Stimulated activated CD4-positive, alpha-beta T cell treated with anti-CD3 and anti-CD28 coated beads, TNF-alpha, amount 100 ng/mL, for 24 hours (primary cell): ENCODE data around the gene COLQ.

Experiments used
- DNase-seq, 3 experiments: peaks; one replicate each; pipeline ENCODE4 v3.0.0-alpha.2; 2020; ENCODE audit warnings: low read depth in 3 of 3

COLQ gene

DNA sequence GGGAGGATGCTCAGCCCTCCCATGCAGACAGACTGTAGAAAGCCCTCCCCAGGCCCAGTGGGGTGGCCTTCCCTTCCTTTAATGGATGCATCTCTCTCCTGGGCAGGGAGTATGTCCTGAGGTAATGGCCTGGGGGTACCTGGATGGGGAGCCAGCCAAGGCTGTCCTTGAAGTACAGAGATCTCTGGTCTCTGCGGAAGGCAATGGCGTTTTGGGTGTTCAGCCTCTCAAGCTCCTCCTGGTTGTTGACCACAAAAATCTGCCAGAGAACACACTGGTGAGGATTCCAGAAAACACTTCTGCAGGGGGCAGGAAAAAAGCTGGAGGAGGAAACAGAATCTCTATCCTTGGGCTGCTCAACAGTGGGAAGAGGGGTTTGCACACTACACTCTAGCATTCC lies 65.2 kb downstream of the COLQ start:
- no peak for DNase-seq

DNA sequence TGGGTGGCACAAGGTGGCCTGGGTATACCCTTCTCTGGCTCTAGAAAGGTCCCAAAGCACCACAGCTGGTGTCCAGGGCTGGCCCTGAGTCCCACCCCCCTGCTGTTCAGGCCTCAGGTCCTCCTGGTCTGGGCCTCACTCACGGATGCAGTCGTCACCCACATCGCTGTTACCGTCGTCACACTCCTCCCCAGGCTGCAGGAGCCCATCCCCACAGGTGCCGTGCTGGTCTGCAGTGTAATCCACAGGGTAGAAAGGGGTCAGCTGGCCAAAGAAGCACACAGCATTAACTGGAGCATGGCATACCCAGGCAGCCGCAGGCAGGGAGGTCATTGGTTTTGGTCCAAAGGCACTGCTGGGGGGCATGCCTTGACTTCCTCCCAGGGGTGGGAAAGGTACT lies 65.8 kb downstream of the COLQ start:
- no peak for DNase-seq

- no peak for DNase-seq
These were observed 66.5 kb downstream of the COLQ start for GRCh38 chr3:15454965-15455364.

GRCh38 chr3:15453991-15454625 lies 67.4 kb downstream of the COLQ start:
- no peak for DNase-seq

DNA sequence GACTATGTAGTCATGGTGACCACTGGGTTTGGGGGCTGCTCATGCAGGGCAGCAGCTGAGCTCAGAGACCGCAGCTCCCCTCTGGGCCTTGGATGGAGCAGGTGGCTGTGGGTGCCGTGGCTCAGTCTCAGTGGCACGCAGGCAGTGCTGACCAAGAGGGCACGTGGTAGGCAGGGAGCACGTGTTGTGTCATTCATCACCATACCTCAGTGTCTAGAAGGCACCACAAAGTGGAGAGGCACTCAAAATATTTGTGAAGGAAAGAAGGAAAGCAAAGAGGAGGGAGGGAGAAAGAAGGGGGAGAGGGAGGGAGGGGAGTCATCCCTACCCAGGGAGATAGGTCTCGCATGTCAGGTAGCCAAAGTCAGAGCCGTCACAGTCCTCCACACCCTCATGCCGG lies 68.0 kb downstream of the COLQ start:
- no peak for DNase-seq

DNA sequence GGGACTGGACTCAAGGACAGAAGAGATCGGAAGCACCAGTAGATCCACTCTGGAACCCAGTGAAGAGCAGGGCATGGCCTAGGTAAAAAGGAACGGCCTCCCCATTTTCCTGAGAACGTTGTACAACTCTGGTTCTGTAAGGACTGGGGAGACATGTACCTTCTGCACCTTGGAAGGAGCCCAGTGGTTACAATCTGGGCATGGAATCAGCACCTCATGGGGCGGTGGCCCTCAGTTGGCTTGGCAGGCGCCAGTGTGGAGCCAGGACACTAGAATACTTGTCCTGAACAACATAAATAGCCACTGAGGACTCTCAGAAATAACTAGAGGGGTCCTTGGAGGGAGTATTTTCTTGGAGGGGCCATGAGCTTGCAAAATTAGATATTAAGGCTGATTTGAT lies 68.5 kb downstream of the COLQ start:
- DNase-seq: no peak

DNA sequence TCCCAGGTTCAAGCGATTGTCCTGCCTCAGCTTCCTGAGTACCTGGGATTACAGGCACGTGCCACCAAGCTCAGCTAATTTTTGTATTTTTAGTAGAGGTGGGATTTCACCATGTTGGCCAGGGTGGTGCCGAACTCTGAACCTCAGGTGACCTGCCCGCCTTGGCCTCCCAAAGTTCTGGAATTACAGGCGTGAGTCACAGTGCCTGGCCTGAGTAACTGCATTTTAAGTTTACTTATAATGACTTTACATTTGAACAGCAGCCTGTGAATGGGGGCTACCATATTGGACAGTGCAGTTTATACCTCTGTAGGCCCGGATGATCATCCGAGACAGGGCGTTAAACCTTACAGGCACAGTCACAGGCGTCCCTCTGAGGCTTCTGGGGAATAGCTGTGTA lies 69.3 kb downstream of the COLQ start:
- no peak for DNase-seq

DNA sequence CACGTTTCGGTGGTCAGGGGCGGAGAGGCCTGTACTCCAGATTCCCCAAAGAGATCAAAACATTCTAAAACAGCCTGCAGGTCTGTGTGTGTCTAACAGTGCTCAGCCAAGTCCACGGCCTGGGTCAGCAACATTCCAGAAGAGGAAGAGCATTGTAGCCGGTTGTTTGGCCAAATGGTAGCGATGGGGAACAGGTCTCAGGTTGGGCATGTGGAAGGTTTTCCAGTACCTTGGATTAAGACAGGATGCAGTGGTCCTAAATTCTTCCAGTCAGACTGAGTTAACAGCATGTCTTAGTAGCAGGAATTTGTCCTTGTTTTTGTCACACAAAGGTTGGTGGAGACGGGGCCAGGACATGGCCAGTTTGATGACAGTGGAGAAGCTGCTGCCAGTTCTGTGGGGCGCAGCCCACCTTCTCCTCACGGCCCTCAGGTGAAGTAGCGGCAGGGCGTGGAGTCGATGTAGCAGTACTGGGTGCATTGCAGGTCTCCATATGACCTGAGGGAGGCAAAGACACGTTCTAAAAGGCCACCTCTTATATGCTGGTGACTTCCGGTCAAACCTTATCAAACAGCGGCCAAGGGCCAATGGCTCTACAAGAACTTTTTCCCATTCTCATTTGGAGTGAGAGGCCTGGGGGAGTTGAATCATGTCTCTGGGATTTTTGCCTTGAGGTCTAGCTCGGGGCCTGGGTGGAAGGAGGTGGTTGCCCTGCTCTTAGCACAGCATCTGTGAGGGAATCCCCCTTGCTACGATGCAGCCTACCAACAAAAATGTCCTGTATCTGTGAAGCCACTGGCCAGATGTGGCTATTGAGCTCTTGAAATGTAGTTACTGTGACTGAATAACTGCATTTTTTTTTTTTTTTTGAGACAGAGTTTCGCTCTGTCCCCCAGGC lies 70.0 kb downstream of the COLQ start:
- DNase-seq: no peak

DNA sequence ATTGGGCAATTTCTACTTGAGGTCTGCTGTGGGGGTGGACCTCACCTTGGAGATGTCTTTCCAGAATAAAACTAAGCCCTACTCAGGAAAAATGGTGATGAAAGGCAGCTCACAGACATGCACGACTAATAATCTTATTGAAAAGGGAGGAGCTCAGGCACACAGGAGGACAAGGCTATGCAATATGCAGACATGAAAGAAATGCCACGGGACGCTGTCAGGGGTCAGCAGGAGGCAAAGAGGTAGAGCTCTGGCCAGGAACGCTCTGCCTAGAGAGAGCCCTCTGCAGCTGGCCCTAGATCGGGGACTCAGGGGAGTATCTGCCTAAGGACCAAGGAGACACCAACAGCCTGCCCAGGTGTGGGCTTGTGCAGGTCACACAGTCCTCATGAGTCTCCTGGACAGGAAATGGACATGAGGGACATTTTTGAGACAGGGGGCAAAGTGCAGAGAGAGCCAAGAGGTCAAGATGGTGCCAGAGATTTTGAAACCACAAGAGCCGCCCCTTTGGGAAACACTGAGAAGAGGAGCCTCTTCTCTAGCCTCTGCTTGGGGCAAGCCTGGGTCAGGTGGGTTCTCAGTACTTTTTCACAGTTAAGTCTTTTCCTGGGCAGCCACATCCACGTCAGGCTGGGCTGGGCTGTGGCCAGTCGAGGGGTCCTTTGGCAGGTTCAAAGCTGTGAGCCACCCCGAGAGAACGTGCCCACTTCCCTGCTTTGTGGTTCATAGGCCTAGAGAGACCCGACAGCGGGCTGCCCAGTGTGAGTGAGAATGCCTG lies 70.9 kb downstream of the COLQ start:
- DNase-seq: no peak

DNA sequence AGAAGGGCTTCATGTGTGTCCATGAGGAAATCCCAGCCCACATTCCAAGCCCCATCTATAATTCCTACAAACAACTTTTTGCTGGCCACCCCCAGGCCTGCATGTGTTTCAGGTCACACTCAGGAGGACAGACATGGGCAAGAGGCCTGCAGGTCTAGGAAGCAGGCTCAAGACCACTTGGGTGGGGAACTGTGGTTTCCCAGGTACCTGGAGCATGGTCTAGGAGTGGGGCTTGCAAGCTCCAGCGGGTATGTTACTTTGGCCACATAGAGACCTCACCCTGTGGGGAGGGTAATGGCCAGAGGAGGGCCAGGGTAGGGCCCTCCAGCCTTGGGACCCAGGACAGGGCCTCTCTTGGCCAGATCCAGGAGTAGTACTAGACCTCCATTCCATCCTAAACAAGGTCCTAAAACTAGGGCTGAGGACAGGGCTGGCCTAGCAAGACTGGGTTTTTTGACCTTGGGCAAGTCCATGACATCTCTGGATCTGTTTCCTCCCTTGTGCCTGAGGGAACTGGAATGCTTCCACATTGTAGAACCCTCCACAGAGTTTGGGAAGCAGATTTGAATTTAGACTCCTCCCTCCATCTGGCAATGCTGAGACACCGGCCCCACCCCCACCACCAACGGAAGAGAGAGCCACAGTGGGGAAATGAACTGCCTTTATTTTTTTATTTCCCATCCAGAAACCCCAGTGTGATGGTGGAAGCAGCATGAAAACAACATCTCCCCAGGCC lies 71.8 kb downstream of the COLQ start:
- no peak for DNase-seq

DNA sequence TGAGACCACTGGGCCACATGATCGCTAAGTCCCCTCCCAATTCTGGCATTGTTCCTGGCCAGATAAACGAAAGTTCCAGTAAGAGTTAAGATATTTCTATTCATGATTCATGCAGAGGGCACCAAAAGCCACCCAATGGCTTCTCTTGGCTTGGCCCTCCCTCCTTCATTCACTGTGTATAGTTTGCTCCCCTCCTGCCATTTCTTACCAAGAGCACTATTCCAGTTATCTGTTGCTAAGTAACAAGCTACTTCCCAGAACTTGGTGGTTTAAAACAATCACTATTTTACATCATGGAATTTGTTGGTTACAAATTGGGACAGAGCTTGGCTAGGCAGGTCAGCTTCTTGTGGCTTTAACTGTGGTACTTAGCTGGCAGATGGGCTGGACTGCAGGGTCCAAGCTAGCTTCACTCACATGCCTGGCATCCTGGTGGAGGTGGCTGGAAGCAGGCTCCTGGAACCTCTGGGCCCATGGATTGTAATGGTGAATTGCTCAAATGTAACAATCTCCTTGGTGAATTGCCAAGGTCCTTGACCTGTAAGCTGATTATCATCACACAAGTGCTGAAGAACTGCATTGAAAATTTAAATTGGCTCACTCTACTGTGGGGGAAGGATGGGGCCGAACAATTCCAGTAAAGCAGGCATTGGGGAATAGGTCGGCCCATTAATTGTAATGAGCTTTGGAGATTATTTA lies 77.5 kb downstream of the COLQ start:
- no peak for DNase-seq

DNA sequence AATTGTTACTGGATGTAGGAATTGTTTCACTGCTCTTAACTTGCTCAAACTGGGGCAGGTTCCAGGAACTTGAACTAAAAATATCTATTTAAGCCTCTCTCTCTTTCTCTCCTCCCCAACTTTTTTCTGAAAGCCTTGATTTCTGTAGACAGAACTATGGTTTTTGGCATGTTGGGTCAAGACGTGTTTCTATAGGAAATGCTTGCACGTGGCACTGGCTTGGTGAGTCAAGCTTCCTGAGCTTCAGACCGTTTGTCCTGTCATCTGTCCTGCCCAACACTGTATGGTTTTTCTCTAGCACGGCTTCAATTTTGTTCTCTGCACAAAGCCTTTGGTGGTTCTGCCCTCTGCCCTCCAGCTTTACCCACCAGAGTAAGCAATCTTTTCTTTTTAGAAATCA lies 80.6 kb downstream of the COLQ start:
- no peak for DNase-seq

- no peak for DNase-seq
These were observed 82.0 kb downstream of the COLQ start for GRCh38 chr3:15439476-15439875.

GRCh38 chr3:15438983-15439382 lies 82.5 kb downstream of the COLQ start:
- no peak for DNase-seq

- no peak for DNase-seq
These were observed 85.3 kb downstream of the COLQ start for GRCh38 chr3:15436246-15436645.

DNA sequence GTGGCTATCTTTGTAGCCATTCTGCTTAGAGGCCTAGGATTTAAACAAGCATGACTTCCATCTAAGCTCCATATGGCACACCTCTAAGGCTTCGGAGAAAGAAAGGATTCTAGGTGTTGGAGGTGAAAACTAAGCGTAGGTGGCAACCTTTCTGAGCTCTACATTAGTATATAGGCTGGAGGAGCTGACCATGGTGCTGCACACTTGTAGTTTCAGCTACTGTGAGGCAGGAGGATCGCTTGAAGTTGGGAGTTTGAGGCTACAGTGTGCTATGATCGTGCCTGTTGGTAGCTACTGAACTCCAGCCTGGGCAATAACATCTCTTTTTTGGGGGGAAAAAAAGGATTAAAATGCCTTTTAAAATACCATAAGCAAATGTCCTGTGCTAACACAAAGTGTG lies 86.8 kb downstream of the COLQ start:
- DNase-seq: no peak

DNA sequence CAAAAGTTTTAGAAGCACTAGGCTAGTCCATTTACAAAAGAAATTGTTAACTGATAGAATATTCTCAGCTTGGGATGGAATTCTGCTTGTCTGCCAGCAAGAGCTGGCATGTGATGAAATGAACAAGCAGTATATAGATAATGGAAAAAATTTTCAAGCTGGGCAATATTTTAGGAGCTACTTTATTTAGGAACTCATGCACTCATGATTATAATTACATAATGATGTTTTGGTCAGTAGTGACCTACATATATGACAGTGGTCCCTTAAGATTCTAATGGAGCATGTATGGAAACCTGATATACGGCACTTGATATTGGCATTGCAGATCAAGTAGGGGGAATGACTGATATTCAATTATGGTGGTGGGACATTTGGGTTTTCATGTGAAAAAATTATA lies 88.0 kb downstream of the COLQ start:
- DNase-seq: no peak

DNA sequence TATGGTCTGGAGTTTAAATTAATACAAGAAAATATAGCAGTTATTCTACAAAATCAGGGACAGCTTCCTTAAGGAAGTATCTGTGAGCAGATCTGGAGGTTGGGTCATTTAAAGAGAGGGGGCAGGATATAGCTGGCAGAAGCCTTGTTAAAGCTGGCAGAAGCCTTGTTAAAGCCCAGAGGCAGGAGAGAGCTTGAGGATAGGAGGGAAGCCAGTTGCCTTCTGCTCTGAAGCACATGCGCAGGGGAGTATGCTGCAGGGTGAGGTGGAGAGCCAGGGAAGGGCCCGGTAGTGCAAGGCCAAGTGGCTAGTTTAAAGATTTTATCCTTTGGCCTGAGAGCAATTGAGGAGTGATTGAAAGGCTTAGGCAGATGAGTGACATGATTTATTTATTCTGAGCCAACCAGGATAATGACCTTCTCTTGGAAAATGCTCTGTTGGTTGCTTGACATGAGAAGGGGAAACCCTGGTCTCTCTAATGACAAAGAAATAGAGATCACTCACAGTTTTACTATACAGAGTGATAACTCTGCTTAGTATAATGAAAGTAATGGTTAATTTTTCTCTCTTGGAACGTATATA lies 90.2 kb downstream of the COLQ start:
- DNase-seq: no peak

DNA sequence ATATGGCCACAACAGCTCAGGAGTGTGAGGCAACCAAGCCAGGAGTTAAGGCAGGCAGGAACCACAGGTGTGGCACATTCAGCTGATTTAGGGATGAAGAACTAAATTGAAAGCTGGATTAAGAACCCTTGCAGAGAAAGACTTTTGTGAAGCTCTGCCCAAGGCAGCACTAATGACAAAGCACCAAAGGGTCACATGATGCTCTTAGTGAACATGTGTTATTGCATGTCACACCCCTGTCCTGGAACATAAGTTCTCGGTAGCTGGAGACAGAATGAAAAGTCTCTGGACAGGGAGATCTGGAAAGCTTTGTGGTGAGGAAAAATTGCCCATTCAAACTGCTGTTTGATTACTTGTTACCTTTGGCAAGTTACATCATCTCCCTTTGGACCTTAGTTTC lies 90.9 kb downstream of the COLQ start:
- DNase-seq: no peak

DNA sequence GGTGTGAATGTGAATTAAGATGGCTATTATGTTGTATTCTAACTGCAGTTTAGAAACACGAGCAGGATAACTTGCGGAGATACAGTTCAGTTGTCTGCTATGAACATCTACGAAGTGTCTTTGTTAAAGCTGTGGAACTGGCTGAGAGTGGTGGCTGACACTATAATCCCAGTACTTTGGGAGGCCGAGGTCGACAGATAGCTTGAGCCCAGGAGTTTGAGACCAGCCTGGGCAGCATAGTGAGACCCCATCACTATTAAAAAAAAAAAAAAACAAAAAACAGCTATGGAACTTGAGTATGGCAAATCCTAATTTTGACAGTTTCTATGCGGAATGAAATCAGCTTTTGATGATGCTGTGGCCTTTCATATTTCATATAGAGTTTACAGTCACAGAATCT lies 92.4 kb downstream of the COLQ start:
- no peak for DNase-seq

DNA sequence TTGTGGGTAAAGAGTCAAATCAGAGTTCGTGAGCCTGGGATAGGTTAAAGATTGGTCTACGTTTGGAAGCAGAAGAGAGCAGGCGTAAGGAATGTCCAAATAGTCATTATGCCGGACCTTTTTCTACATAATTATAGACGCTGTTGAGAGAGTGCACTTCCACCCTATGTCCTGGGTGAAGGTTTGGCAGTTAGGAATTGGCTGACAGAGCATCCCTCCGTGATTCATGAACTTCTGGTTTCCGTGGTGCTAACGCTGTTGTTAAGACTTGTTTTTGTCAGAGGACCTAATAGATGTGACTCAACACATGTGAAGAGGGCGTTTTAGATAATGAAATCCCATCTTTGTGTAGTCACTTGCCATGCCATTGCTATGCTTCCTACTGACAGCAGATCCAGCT lies 93.0 kb downstream of the COLQ start:
- peak in 1 of 3 experiments; percentile 16 for DNase-seq
